Activated CD8-positive, alpha-beta T cell treated with anti-CD3 and anti-CD28 coated beads, Interleukin-2, amount 10 ng/mL, durations not matched to agents 7 days and 5 days (primary cell): Measurements from ENCODE around the gene APC. TPM values are rescaled to one million over a fixed set of nuclear protein-coding genes. Genes with fewer than 3 reads are reported as not detected.

Experiments used
- ATAC-seq: fragments of 150-1000 bp; cut with Tn5 transposase; one replicate; pipeline ENCODE4 v1.10.0; 2021; ENCODE audit warnings: moderate library complexity
- CTCF ChIA-PET: fragments of 350-600 bp; sonication (Branson Sonifier 250); formaldehyde crosslinking; loops from one replicate; lab custom pipeline; 2021; ENCODE audit warnings: antibody characterized with exemption; lab: Charles Lee
- POLR2A ChIA-PET: fragments of 350-600 bp; sonication (Branson Sonifier 250); formaldehyde crosslinking; loops from one replicate; lab custom pipeline; 2021; ENCODE audit warnings: antibody characterized with exemption; lab: Charles Lee
- DNase-seq: peaks from one replicate; pipeline ENCODE4 v3.0.0-alpha.2; 2020
- H3K27ac Mint-ChIP-seq: one replicate; pipeline ENCODE4 v1.8.0; 2021; ENCODE audit warnings: mild to moderate bottlenecking, mixed read lengths
- H3K27me3 Mint-ChIP-seq: one replicate; pipeline ENCODE4 v1.8.0; 2021; ENCODE audit warnings: low read depth, mixed read lengths
- H3K36me3 Mint-ChIP-seq: one replicate; pipeline ENCODE4 v1.8.0; 2021; ENCODE audit warnings: low read depth, mixed read lengths
- H3K4me1 Mint-ChIP-seq: one replicate; pipeline ENCODE4 v1.8.0; 2021; ENCODE audit warnings: low read depth, mixed read lengths
- H3K4me3 Mint-ChIP-seq: one replicate; pipeline ENCODE4 v1.8.0; 2021; ENCODE audit warnings: mild to moderate bottlenecking, mixed read lengths
- H3K9me3 Mint-ChIP-seq: one replicate; pipeline ENCODE4 v1.8.0; 2022; ENCODE audit warnings: mixed read lengths; ENCODE audit not compliant: insufficient read depth
- total RNA-seq, 2 experiments: library from RNA; stranded (reverse); gene quantifications; one replicate each; pipeline ENCODE4 v1.2.3, GENCODE V29; 2021

Gene APC
- total RNA-seq, 2 experiments from 2014 or later = 21.5 to 24.5 TPM

DNA sequence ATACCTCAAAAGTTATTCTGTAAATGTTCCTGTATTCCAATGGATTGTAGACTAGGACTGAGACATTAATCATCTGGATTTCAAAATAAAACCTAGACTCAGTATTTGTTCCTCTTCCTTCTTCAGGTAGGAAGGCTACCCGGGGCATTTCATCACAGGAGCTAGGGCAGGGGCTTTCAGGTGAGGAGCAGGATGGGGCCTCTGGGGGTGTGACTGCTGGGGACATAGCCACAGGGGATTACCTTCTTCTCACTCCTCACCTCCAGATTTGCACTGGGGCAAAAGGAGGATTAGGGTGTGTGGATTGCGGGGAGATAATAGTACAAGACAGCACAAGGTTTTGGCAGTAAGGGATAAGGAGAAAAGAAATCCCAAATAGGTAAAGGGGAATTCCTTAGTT, 85.5 kb downstream of the APC start:
- Mint-ChIP-seq H3K27ac (no peak overlapping the region), H3K27me3 (no peaks in the 10 kb centered on the region), H3K36me3 (peaks cover 5% of the 10 kb centered on the region), H3K4me1 (no peaks in the 10 kb centered on the region), H3K9me3 (no peaks in the 10 kb centered on the region), H3K4me3 (no peak overlapping the region)
- ChIA-PET CTCF (no interaction called here), POLR2A (no interaction called here)
- ATAC-seq (no peak), DNase-seq (no peak)

GRCh38 chr5:112823656-112824055, 86.0 kb downstream of the APC start:
- H3K36me3 Mint-ChIP-seq = peaks cover 5% of the 10 kb centered on the region
- H3K4me3 Mint-ChIP-seq = no peak overlapping the region
- H3K4me1 Mint-ChIP-seq = no peaks in the 10 kb centered on the region
- DNase-seq (no peak), ATAC-seq (no peak)
- H3K27me3 Mint-ChIP-seq = no peaks in the 10 kb centered on the region
- CTCF ChIA-PET = no interaction called here
- H3K27ac Mint-ChIP-seq = no peak overlapping the region
- POLR2A ChIA-PET = no interaction called here
- no peaks in the 10 kb centered on the region for H3K9me3 Mint-ChIP-seq

DNA sequence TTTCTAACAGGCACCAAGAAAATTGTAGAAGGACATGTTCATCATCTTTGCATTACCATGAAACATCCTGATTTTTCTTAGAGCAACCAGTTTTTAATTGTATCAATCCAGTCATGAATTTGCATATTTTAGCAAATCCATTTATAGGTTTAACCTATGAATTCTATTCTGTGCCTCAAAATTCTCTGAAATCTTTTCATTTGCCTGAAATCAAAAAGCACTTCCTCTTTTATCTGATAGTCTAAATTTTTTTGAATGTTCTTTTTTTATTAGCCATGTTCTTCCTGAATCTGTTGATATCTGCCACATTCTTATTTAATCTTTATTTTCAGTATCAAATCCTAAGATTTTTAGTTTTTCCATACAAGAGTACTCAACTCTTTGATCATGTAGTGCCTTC, 86.5 kb downstream of the APC start:
- Mint-ChIP-seq H3K36me3 (peaks cover 8% of the 10 kb centered on the region), H3K9me3 (no peaks in the 10 kb centered on the region), H3K27me3 (no peaks in the 10 kb centered on the region), H3K27ac (no peak overlapping the region), H3K4me3 (no peak overlapping the region), H3K4me1 (no peaks in the 10 kb centered on the region)
- ATAC-seq (no peak), DNase-seq (no peak)
- CTCF ChIA-PET = no interaction called here
- POLR2A ChIA-PET = no interaction called here

DNA sequence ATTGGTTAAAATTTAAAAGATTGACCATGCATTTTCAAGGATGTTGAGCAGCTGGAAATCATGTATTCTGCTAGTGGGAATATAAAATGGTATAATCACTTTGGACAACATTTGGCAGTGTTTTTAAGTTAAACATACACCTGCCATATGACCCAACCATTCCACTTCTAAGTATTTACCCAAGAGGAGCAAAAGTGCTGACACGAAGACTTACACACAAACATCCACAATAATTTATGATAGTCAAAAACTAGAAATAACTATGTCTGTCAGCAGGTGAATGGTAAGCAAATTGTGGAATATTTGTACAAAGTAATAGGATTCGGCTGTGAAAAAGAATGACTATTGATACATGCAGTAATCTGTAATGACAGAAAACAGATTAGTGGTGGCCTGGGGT, 92.7 kb downstream of the APC start:
- H3K27ac Mint-ChIP-seq = no peak overlapping the region
- ChIA-PET POLR2A (no interaction called here), CTCF (no interaction called here)
- no peak for DNase-seq
- H3K27me3 Mint-ChIP-seq = no peaks in the 10 kb centered on the region
- ATAC-seq = no peak
- no peak overlapping the region for H3K4me3 Mint-ChIP-seq
- peaks cover 2% of the 10 kb centered on the region for H3K4me1 Mint-ChIP-seq
- peaks cover 15% of the 10 kb centered on the region for H3K36me3 Mint-ChIP-seq
- no peaks in the 10 kb centered on the region for H3K9me3 Mint-ChIP-seq

GRCh38 chr5:112833971-112834370, 96.3 kb downstream of the APC start:
- Mint-ChIP-seq H3K36me3 (peaks cover 28% of the 10 kb centered on the region), H3K4me3 (no peak overlapping the region), H3K27me3 (no peaks in the 10 kb centered on the region), H3K4me1 (peaks cover 2% of the 10 kb centered on the region), H3K27ac (no peak overlapping the region), H3K9me3 (no peaks in the 10 kb centered on the region)
- POLR2A ChIA-PET = interaction anchor here (0.7 kb wide), 1 partner anchor 591 kb away, joined by 5 read pairs; no protein-coding TSS in a partner anchor
- ATAC-seq (no peak), DNase-seq (no peak)
- CTCF ChIA-PET = interaction anchor here (1.7 kb wide), 1 partner anchor 14 kb away, joined by 5 read pairs; no protein-coding TSS in a partner anchor

GRCh38 chr5:112844489-112844888, 106.8 kb downstream of the APC start:
- no peak overlapping the region for H3K27ac Mint-ChIP-seq
- no peak overlapping the region for H3K4me3 Mint-ChIP-seq
- ChIA-PET POLR2A (no interaction called here), CTCF (no interaction called here)
- no peaks in the 10 kb centered on the region for H3K9me3 Mint-ChIP-seq
- DNase-seq = no peak
- H3K27me3 Mint-ChIP-seq = no peaks in the 10 kb centered on the region
- no peak for ATAC-seq
- H3K4me1 Mint-ChIP-seq = peaks cover 4% of the 10 kb centered on the region
- H3K36me3 Mint-ChIP-seq = peaks cover 2% of the 10 kb centered on the region

- Mint-ChIP-seq H3K4me3 (no peak overlapping the region), H3K27ac (no peak overlapping the region), H3K4me1 (peaks cover 4% of the 10 kb centered on the region), H3K27me3 (peaks cover 2% of the 10 kb centered on the region), H3K36me3 (no peaks in the 10 kb centered on the region), H3K9me3 (no peaks in the 10 kb centered on the region)
- ATAC-seq (no peak), DNase-seq (no peak)
- POLR2A ChIA-PET = no interaction called here
- CTCF ChIA-PET = no interaction called here
Measured at GRCh38 chr5:112846556-112846955, 108.9 kb downstream of the APC start.

DNA sequence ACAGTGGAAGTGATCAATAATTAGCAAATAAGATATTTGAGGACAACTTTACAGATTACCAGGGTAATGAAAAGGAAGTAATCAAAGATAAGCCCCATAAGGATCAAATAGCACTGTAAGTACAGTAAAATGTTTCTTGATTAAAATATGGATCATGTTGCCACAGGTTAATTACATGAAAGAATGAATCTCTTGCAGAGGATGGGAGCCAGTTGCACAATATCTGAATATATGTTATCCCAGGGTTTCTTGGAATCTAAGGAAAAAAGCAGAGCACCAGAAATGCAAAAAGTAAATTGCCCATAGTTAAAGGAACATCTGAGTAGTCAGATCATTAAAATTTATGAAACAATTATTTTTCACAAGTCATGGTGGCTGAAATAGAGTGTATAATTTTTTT, 109.6 kb downstream of the APC start:
- Mint-ChIP-seq H3K4me3 (no peak overlapping the region), H3K27ac (no peak overlapping the region), H3K36me3 (no peaks in the 10 kb centered on the region), H3K4me1 (peaks cover 4% of the 10 kb centered on the region), H3K9me3 (no peaks in the 10 kb centered on the region), H3K27me3 (peaks cover 4% of the 10 kb centered on the region)
- ChIA-PET CTCF (no interaction called here), POLR2A (no interaction called here)
- ATAC-seq (no peak), DNase-seq (no peak)

GRCh38 chr5:112848116-112848811, 110.6 kb downstream of the APC start:
- ATAC-seq (peak; percentile 97), DNase-seq (no peak)
- Mint-ChIP-seq H3K4me1 (peaks cover 4% of the 10 kb centered on the region), H3K27me3 (peaks cover 9% of the 10 kb centered on the region), H3K27ac (no peak overlapping the region), H3K36me3 (no peaks in the 10 kb centered on the region), H3K4me3 (no peak overlapping the region), H3K9me3 (no peaks in the 10 kb centered on the region)
- POLR2A ChIA-PET = no interaction called here
- CTCF ChIA-PET = interaction anchor here (0.6 to 1.6 kb wide), 40 partner anchors 8 to 297 kb away, joined by 3 to 24 read pairs (median 5); partner anchors contain the start of genes REEP5 and SRP19

GRCh38 chr5:112849912-112850311, 112.2 kb downstream of the APC start:
- peaks cover 23% of the 10 kb centered on the region for H3K27me3 Mint-ChIP-seq
- ChIA-PET POLR2A (no interaction called here), CTCF (no interaction called here)
- no peak for ATAC-seq
- no peak for DNase-seq
- peaks cover 4% of the 10 kb centered on the region for H3K4me1 Mint-ChIP-seq
- H3K36me3 Mint-ChIP-seq = peaks cover 8% of the 10 kb centered on the region
- peaks cover 6% of the 10 kb centered on the region for H3K9me3 Mint-ChIP-seq
- H3K4me3 Mint-ChIP-seq = no peak overlapping the region
- H3K27ac Mint-ChIP-seq = no peak overlapping the region

GRCh38 chr5:112854651-112855050, 117.0 kb downstream of the APC start:
- no peak for ATAC-seq
- ChIA-PET CTCF (interaction anchor here (1.2 kb wide), 1 partner anchor 17 kb away, joined by 3 read pairs; no protein-coding TSS in a partner anchor), POLR2A (no interaction called here)
- Mint-ChIP-seq H3K4me3 (no peak overlapping the region), H3K9me3 (peaks cover 8% of the 10 kb centered on the region), H3K27me3 (peaks cover 52% of the 10 kb centered on the region), H3K4me1 (no peaks in the 10 kb centered on the region), H3K36me3 (peaks cover 8% of the 10 kb centered on the region), H3K27ac (no peak overlapping the region)
- no peak for DNase-seq

DNA sequence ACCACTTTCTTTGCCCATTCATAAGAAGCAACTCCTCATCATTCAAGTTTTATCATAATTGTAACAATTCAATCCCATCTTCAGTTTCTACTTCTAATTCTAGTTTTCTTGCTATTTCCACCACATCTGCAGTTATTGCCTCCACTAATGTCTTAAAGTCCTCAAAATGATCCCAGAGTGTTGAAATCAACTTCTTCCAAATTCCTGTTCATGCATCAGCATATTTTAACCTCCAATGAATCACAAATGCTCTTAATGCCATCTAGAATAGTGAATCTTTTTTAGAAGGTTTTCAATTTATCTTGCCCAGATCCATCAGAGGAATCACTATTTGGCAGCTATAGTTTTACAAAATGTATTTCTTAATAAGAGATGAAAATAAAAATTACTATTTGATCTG, 120.2 kb downstream of the APC start:
- Mint-ChIP-seq H3K27me3 (peaks cover 44% of the 10 kb centered on the region), H3K4me1 (peaks cover 16% of the 10 kb centered on the region), H3K9me3 (peaks cover 8% of the 10 kb centered on the region), H3K36me3 (peaks cover 24% of the 10 kb centered on the region), H3K4me3 (no peak overlapping the region), H3K27ac (no peak overlapping the region)
- ATAC-seq (no peak), DNase-seq (no peak)
- ChIA-PET POLR2A (no interaction called here), CTCF (no interaction called here)
